Ovary (tissue), 9 donors: ENCODE measurements around the gene MED14. TPM values are rescaled to one million over a fixed set of nuclear protein-coding genes. Genes with fewer than 3 reads are reported as not detected.

ENCODE experiments used
- DNase-seq, 5 donors: peaks; one replicate each; pipeline ENCODE4 v3.0.0-alpha.2; 2019 to 2020
- H3K27ac ChIP-seq, 2 donors: fragments of 200-600 bp; one replicate each; pipeline versions ENCODE4 v1.5.1 to v1.8.0; 2019 to 2022
- H3K27me3 ChIP-seq: fragments of 200-600 bp; one replicate; pipeline ENCODE4 v1.8.0; 2022
- H3K36me3 ChIP-seq: fragments of 200-600 bp; sonication (generic); one replicate; pipeline ENCODE4 v1.5.1; 2019
- H3K4me1 ChIP-seq: one replicate; pipeline ENCODE4 v1.8.1; 2013; ENCODE audit warnings: mild to moderate bottlenecking, moderate library complexity; ENCODE audit not compliant: insufficient read depth
- H3K4me3 ChIP-seq: fragments of 200-600 bp; sonication (generic); one replicate; pipeline ENCODE4 v1.5.1; 2017
- H3K9me3 ChIP-seq, 2 donors: fragments of 200-600 bp in 1 of 2; sonication (generic) in 1 of 2; one replicate each; pipeline versions ENCODE4 v1.5.1 to v1.8.1; 2013 to 2019; ENCODE audit warnings: mild to moderate bottlenecking in 1 of 2, moderate library complexity in 1 of 2
- EP300 ChIP-seq: sonication (generic); formaldehyde crosslinking; IDR thresholded peaks from one replicate; pipeline ENCODE4 v1.6.1; 2017; ENCODE audit warnings: antibody characterized with exemption
- POLR2A ChIP-seq: fragments of 450-650 bp; IDR thresholded peaks from one replicate; pipeline ENCODE4 v1.6.1; 2017; ENCODE audit warnings: antibody characterized with exemption, mild to moderate bottlenecking, moderate library complexity
- WGBS, 3 donors: extraction: QIAGEN DNeasy Blood & Tissue Kit in 1 of 3; methylation state at CpG; one replicate each; pipeline versions ENCODE4 v1.1.5 to v1.1.7; 2013 to 2017; 5-methylcytosine and 5-hydroxymethylcytosine counted together
- intact Hi-C, 4 donors: fragments of 100-400 bp; cut with DNase I; formaldehyde crosslinking; loops; one replicate each; pipeline versions ENCODE4 v1.11.0 to v1.15.1; 2022 to 2023
- polyA plus RNA-seq, 2 donors: library from polyadenylated mRNA; stranded (reverse); fragments of 200-250 nt in 1 of 2; fragments of 350-450 nt in 1 of 2; fragmentation: Illumina TruSeq in 1 of 2; extraction: RNeasy Lipid Tissue Mini Kit (QIAGEN cat#74804) in 1 of 2; gene quantifications; one replicate each; pipeline ENCODE4 v1.2.3, GENCODE V29; 2013 to 2014
- total RNA-seq, 7 donors: library from RNA; depleted of rRNA in 2 of 7; stranded (reverse); fragments of >200 nt in 2 of 7; fragmentation: NEBNext Ultra II Directional in 3 of 7; extraction: Animal tissue kit (Norgen Biotek cat#: 25700) in 3 of 7; gene quantifications; one replicate each; pipeline versions ENCODE4 v1.1.0 to v1.2.4, GENCODE V29; 2016 to 2023
- TF ChIP-seq, protein P1 (sequence below), 3 donors: fragments of 450-650 bp in 2 of 3; fragments of 200-600 bp in 1 of 3; IDR thresholded peaks; one replicate each; pipeline versions ENCODE4 v1.5.1 to v1.8.0; 2016 to 2022; ENCODE audit warnings: antibody characterized with exemption in 3 of 3, mild to moderate bottlenecking in 1 of 3
- donor health status: DM: no; HTN: no; CAD: no; lungs with moderate emphysema.
- donor health status: DM: no; HTN: no; CAD: no.
- donor health status: Bipolar disorder and iron deficiency.
- donor health status: DM: yes; HTN: yes; CAD: no.
- donor health status: DM: no; HTN: no; CAD: no.
- donor health status: DM: yes; HTN: yes; CAD: no.

MED14 gene
- total and polyA plus RNA-seq, 9 donors = 12.1 to 41.5 (median 33.1) TPM

- intact Hi-C loops = no loop called here
- WGBS, 3 donors = 70 to 77% (median 76%) methylated on average over 1 of the region's 1 CpG
Measured at GRCh38 chrX:40698851-40699250, 36.5 kb downstream of the MED14 start.

DNA sequence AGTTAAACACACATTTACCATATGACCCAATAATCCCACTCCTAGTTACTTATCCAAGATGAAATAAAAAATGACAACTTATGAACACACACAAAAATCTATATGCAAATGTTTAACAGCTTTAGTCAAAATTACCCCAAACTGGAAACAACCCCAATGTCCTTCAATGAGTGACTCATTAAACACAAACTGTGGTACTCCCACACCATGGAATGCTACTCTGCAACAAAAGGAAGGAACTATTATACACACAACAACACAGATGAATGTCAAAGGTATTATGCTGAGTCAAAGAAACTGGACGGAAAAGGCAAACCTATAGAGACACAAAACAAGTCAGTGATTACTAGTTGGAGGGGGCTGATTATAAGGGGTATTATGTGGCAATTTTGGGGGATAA, 40.5 kb downstream of the MED14 start:
- WGBS, 3 donors = 72 to 81% (median 78%) methylated on average over 1 of the region's 1 CpG
- TF ChIP-seq POLR2A = no peak
- TF ChIP-seq, protein P1, sequence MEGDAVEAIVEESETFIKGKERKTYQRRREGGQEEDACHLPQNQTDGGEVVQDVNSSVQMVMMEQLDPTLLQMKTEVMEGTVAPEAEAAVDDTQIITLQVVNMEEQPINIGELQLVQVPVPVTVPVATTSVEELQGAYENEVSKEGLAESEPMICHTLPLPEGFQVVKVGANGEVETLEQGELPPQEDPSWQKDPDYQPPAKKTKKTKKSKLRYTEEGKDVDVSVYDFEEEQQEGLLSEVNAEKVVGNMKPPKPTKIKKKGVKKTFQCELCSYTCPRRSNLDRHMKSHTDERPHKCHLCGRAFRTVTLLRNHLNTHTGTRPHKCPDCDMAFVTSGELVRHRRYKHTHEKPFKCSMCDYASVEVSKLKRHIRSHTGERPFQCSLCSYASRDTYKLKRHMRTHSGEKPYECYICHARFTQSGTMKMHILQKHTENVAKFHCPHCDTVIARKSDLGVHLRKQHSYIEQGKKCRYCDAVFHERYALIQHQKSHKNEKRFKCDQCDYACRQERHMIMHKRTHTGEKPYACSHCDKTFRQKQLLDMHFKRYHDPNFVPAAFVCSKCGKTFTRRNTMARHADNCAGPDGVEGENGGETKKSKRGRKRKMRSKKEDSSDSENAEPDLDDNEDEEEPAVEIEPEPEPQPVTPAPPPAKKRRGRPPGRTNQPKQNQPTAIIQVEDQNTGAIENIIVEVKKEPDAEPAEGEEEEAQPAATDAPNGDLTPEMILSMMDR (IDR thresholded peaks at IDR 0.05) = no peak
- H3K27ac ChIP-seq = no peak overlapping the region
- intact Hi-C loops = no loop called here
- no peaks in the 10 kb centered on the region for H3K4me1 ChIP-seq
- H3K4me3 ChIP-seq = no peak overlapping the region
- H3K9me3 ChIP-seq = no peaks in the 10 kb centered on the region
- H3K27me3 ChIP-seq = no peaks in the 10 kb centered on the region
- no peaks in the 10 kb centered on the region for H3K36me3 ChIP-seq
- DNase-seq = no peak

More at GRCh38 chrX:40698851-40699250, 36.5 kb downstream of the MED14 start:
- no peak for DNase-seq
- TF ChIP-seq EP300 (no peak), POLR2A (no peak)
- TF ChIP-seq, protein P1 (IDR thresholded peaks at IDR 0.05) = no peak
- Histone ChIP-seq H3K27me3 (no peaks in the 10 kb centered on the region), H3K36me3 (no peaks in the 10 kb centered on the region), H3K27ac (no peak overlapping the region), H3K9me3 (no peaks in the 10 kb centered on the region), H3K4me3 (no peak overlapping the region), H3K4me1 (no peaks in the 10 kb centered on the region)

DNA sequence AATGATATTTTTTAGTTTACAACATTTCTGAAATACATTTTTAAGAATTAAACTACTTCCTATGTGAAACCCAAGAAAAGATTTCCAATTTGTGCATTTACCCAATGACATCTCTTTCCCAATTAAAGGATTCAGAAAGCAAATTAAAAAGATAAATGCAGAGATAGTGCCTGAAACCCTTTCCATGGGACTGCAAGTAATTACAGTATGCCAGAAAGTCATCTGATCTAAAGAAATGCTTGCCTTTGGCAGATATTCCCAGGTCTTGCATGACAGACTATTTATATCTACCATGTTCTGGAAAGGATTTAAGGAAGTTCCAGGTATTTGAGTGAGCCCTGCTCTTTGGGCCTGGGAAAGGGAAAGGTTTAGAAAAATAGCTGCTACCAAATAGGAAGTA, 46.4 kb downstream of the MED14 start:
- TF ChIP-seq, protein P1 (IDR thresholded peaks at IDR 0.05) = no peak
- TF ChIP-seq EP300 = no peak
- no peak for TF ChIP-seq POLR2A
- intact Hi-C loops = no loop called here
- H3K4me1 ChIP-seq = no peaks in the 10 kb centered on the region

GRCh38 chrX:40687169-40687568, 48.2 kb downstream of the MED14 start:
- 92 to 93% (median 92%) methylated on average over 3 of the region's 3 CpGs for WGBS, 3 donors
- H3K9me3 ChIP-seq = no peaks in the 10 kb centered on the region
- TF ChIP-seq EP300 = no peak
- TF ChIP-seq POLR2A = no peak
- TF ChIP-seq, protein P1 (IDR thresholded peaks at IDR 0.05) = no peak
- H3K4me3 ChIP-seq = no peak overlapping the region
- H3K36me3 ChIP-seq = no peaks in the 10 kb centered on the region
- no peaks in the 10 kb centered on the region for H3K4me1 ChIP-seq
- intact Hi-C loops = no loop called here
- no peak for DNase-seq
- H3K27ac ChIP-seq = no peak overlapping the region
- no peaks in the 10 kb centered on the region for H3K27me3 ChIP-seq

More for the DNA sequence above, 46.4 kb downstream of the MED14 start:
- H3K9me3 ChIP-seq = no peaks in the 10 kb centered on the region
- no peak for DNase-seq
- no peak overlapping the region for H3K27ac ChIP-seq
- H3K4me3 ChIP-seq = no peak overlapping the region
- H3K36me3 ChIP-seq = no peaks in the 10 kb centered on the region
- H3K27me3 ChIP-seq = no peaks in the 10 kb centered on the region
